22Rv1 (cell line): ENCODE measurements around the gene HDAC5.

Experiments used
- ZFX ChIP-seq: fragments of 450-650 bp; IDR thresholded peaks from 2 replicates; pipeline ENCODE4 v1.6.1; 2017; ENCODE audit warnings: antibody characterized with exemption, borderline replicate concordance
- TF ChIP-seq, protein P1 (sequence below): fragments of 450-650 bp; IDR thresholded peaks from 2 replicates; pipeline ENCODE4 v1.5.1; 2017; ENCODE audit warnings: mild to moderate bottlenecking

DNA sequence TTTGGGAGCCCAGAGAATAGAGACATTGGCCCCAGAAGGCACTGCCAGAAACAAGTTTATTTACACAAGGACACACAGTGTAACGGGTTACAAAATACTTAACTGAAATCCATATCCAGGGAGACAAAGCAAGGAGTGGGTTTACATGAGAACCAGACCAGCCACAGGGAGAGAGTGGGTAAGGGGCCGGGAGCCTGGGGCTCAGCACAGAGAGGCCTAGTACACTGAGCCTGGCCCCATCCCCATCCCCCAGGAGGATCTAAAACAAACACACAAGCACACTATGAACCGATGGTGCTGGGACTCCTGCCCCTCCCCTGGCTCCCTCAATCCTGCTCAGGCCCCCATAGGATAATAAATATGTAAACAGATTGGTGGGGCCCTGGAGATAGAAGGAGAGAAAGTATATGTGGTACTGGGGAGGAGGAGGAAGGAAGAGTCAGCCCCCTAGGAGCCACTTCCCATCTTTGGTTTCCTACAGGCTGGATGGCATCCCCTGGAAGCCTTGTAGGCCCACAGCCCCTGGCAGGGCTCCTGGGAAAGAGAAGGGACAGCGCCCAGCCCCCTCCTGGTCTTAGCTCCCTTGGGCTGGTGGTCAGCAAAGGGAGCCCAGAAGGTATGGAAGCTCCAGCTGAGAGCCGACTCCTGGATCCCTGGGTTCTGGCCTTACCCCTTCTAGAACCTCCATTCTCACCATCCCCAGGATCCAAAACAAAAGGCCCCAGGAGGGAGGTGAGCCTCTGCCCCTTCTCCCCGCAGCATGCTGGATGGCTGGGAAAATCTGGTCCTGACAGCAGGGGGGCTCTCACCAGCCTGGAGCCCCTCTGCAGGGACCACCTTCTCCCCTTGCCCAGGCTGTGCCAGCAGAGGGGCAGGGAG lies 46.5 kb downstream of the HDAC5 start:
- TF ChIP-seq, protein P1, sequence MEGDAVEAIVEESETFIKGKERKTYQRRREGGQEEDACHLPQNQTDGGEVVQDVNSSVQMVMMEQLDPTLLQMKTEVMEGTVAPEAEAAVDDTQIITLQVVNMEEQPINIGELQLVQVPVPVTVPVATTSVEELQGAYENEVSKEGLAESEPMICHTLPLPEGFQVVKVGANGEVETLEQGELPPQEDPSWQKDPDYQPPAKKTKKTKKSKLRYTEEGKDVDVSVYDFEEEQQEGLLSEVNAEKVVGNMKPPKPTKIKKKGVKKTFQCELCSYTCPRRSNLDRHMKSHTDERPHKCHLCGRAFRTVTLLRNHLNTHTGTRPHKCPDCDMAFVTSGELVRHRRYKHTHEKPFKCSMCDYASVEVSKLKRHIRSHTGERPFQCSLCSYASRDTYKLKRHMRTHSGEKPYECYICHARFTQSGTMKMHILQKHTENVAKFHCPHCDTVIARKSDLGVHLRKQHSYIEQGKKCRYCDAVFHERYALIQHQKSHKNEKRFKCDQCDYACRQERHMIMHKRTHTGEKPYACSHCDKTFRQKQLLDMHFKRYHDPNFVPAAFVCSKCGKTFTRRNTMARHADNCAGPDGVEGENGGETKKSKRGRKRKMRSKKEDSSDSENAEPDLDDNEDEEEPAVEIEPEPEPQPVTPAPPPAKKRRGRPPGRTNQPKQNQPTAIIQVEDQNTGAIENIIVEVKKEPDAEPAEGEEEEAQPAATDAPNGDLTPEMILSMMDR, result no peak
- no peak for TF ChIP-seq ZFX
